ENCODE data around the gene ACYP2. TPM values are rescaled to one million over a fixed set of nuclear protein-coding genes. Genes with fewer than 3 reads are reported as not detected.

Gene ACYP2
- total and polyA plus RNA-seq, 2 donors (not counting 1 experiment from before 2014, with no cell fraction given), result 14.0 to 17.2 TPM

GRCh38 chr2:54185105-54185504, 69.7 kb downstream of the ACYP2 start:
- Histone ChIP-seq H3K9ac (ENCODE audit: low read length) (no peak overlapping the region), H2AFZ (ENCODE audit: insufficient read depth, low read depth, low read length, poor library complexity, severe bottlenecking) (no peak overlapping the region), H3K4me2 (replicated peaks; ENCODE audit: low read depth, low read length, poor library complexity, severe bottlenecking) (no peak overlapping the region), H3K79me2 (ENCODE audit: control insufficient read depth, insufficient read depth, low read length) (no peaks in the 10 kb centered on the region), H4K20me1 (ENCODE audit: control insufficient read depth, insufficient read depth, low read length, poor library complexity, severe bottlenecking) (no peaks in the 10 kb centered on the region), H3K4me1 (ENCODE audit: control insufficient read depth in 2 of 2, insufficient read depth in 2 of 2, low read length in 2 of 2) (no peaks in the 10 kb centered on the region), H3K9me3 (ENCODE audit: control extremely low read depth in 1 of 3, control insufficient read depth in 2 of 3, insufficient read depth in 1 of 3, low read length in 2 of 3) (no peaks in the 10 kb centered on the region), H3K4me3 (ENCODE audit: control extremely low read depth in 1 of 5, extremely low read depth in 1 of 5, insufficient read depth in 1 of 5, low read depth in 2 of 5, low read length in 4 of 5) (no peak overlapping the region), H3K27ac (ENCODE audit: low read length in 2 of 2) (no peak overlapping the region), H3K36me3 (replicated peaks in 1 of 2; ENCODE audit: control extremely low read depth in 1 of 2, control insufficient read depth in 1 of 2, extremely low read depth in 1 of 2, insufficient read depth in 2 of 2, low read length in 1 of 2) (peaks cover 0 to 4% of the 10 kb centered on the region in 2 experiments), H3K27me3 (replicated peaks in 1 of 4; ENCODE audit: control extremely low read depth in 1 of 4, control insufficient read depth in 3 of 4, insufficient read depth in 4 of 4, low read length in 3 of 4) (no peaks in the 10 kb centered on the region)
- H3K4me1 Mint-ChIP-seq, result no peaks in the 10 kb centered on the region
- no peak for TF ChIP-seq EZH2 (IDR thresholded peaks at IDR 0.05; ENCODE audit: borderline replicate concordance, insufficient read depth, low read depth, low read length, poor library complexity, severe bottlenecking)
- no peak for TF ChIP-seq CTCF (IDR thresholded peaks at IDR 0.05)
- no peaks in the 10 kb centered on the region for H3K9me3 Mint-ChIP-seq (ENCODE audit: insufficient read depth)
- CTCF ChIA-PET, result interaction anchor here (0.5 kb wide), 1 partner anchor 521 kb away, joined by 3 read pairs; no protein-coding TSS in a partner anchor
- H3K27me3 Mint-ChIP-seq, result no peaks in the 10 kb centered on the region
- DNase-seq (no peak), ATAC-seq (ENCODE audit: low read depth) (no peak)
- 100% methylated on average over 1 of the region's 1 CpG for WGBS (ENCODE audit: insufficient coverage)
- no peak overlapping the region for H3K27ac Mint-ChIP-seq
- POLR2A ChIA-PET, result no interaction called here
- no peak overlapping the region for H3K4me3 Mint-ChIP-seq
- intact Hi-C loops (cut with micrococcal nuclease), result no loop called here

GRCh38 chr2:54187331-54187730, 71.9 kb downstream of the ACYP2 start:
- H3K4me1 ChIP-seq (ENCODE audit: control insufficient read depth in 2 of 2, insufficient read depth in 2 of 2, low read length in 2 of 2), result no peaks in the 10 kb centered on the region
- H3K79me2 ChIP-seq (ENCODE audit: control insufficient read depth, insufficient read depth, low read length), result no peaks in the 10 kb centered on the region
- no peaks in the 10 kb centered on the region for H3K9me3 ChIP-seq (ENCODE audit: control extremely low read depth in 1 of 3, control insufficient read depth in 2 of 3, insufficient read depth in 1 of 3, low read length in 2 of 3)
- no peak overlapping the region for H3K9ac ChIP-seq (ENCODE audit: low read length)
- H3K4me1 Mint-ChIP-seq, result no peaks in the 10 kb centered on the region
- TF ChIP-seq CTCF (IDR thresholded peaks at IDR 0.05) (no peak), EZH2 (IDR thresholded peaks at IDR 0.05; ENCODE audit: borderline replicate concordance, insufficient read depth, low read depth, low read length, poor library complexity, severe bottlenecking) (no peak)
- ATAC-seq (ENCODE audit: low read depth), result no peak
- intact Hi-C loops (cut with micrococcal nuclease), result no loop called here
- H3K27ac Mint-ChIP-seq, result no peak overlapping the region
- H3K27ac ChIP-seq (ENCODE audit: low read length in 2 of 2), result no peak overlapping the region
- H3K4me2 ChIP-seq (replicated peaks; ENCODE audit: low read depth, low read length, poor library complexity, severe bottlenecking), result no peak overlapping the region
- ChIA-PET CTCF (no interaction called here), POLR2A (no interaction called here)
- H3K36me3 ChIP-seq (replicated peaks in 1 of 2; ENCODE audit: control extremely low read depth in 1 of 2, control insufficient read depth in 1 of 2, extremely low read depth in 1 of 2, insufficient read depth in 2 of 2, low read length in 1 of 2), result peaks cover 0 to 4% of the 10 kb centered on the region in 2 experiments
- H3K27me3 ChIP-seq (replicated peaks in 1 of 4; ENCODE audit: control extremely low read depth in 1 of 4, control insufficient read depth in 3 of 4, insufficient read depth in 4 of 4, low read length in 3 of 4), result no peaks in the 10 kb centered on the region
- H2AFZ ChIP-seq (ENCODE audit: insufficient read depth, low read depth, low read length, poor library complexity, severe bottlenecking), result no peak overlapping the region
- H3K27me3 Mint-ChIP-seq, result no peaks in the 10 kb centered on the region
- DNase-seq, result no peak
- H3K9me3 Mint-ChIP-seq (ENCODE audit: insufficient read depth), result no peaks in the 10 kb centered on the region
- H3K4me3 Mint-ChIP-seq, result no peak overlapping the region
- H4K20me1 ChIP-seq (ENCODE audit: control insufficient read depth, insufficient read depth, low read length, poor library complexity, severe bottlenecking), result no peaks in the 10 kb centered on the region
- 100% methylated on average over 5 of the region's 5 CpGs for WGBS (ENCODE audit: insufficient coverage)
- no peak overlapping the region for H3K4me3 ChIP-seq (ENCODE audit: control extremely low read depth in 1 of 5, extremely low read depth in 1 of 5, insufficient read depth in 1 of 5, low read depth in 2 of 5, low read length in 4 of 5)
